Activated CD4-positive, alpha-beta T cell treated with anti-CD3 and anti-CD28 coated beads, Interleukin-2, amount 50 U/mL, for 48 hours (primary cell): Measurements from ENCODE around the gene ATP2C1.
"Not testable (repeated sequence)": the region's sequence is repeated elsewhere in the genome, so short reads cannot be mapped to it uniquely, and the experiment has no call there.

Experiments used
- DNase-seq, 2 experiments: peaks; one replicate each; pipeline ENCODE4 v3.0.0-alpha.2; 2020

The ATP2C1 gene, protein sequence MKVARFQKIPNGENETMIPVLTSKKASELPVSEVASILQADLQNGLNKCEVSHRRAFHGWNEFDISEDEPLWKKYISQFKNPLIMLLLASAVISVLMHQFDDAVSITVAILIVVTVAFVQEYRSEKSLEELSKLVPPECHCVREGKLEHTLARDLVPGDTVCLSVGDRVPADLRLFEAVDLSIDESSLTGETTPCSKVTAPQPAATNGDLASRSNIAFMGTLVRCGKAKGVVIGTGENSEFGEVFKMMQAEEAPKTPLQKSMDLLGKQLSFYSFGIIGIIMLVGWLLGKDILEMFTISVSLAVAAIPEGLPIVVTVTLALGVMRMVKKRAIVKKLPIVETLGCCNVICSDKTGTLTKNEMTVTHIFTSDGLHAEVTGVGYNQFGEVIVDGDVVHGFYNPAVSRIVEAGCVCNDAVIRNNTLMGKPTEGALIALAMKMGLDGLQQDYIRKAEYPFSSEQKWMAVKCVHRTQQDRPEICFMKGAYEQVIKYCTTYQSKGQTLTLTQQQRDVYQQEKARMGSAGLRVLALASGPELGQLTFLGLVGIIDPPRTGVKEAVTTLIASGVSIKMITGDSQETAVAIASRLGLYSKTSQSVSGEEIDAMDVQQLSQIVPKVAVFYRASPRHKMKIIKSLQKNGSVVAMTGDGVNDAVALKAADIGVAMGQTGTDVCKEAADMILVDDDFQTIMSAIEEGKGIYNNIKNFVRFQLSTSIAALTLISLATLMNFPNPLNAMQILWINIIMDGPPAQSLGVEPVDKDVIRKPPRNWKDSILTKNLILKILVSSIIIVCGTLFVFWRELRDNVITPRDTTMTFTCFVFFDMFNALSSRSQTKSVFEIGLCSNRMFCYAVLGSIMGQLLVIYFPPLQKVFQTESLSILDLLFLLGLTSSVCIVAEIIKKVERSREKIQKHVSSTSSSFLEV

DNA sequence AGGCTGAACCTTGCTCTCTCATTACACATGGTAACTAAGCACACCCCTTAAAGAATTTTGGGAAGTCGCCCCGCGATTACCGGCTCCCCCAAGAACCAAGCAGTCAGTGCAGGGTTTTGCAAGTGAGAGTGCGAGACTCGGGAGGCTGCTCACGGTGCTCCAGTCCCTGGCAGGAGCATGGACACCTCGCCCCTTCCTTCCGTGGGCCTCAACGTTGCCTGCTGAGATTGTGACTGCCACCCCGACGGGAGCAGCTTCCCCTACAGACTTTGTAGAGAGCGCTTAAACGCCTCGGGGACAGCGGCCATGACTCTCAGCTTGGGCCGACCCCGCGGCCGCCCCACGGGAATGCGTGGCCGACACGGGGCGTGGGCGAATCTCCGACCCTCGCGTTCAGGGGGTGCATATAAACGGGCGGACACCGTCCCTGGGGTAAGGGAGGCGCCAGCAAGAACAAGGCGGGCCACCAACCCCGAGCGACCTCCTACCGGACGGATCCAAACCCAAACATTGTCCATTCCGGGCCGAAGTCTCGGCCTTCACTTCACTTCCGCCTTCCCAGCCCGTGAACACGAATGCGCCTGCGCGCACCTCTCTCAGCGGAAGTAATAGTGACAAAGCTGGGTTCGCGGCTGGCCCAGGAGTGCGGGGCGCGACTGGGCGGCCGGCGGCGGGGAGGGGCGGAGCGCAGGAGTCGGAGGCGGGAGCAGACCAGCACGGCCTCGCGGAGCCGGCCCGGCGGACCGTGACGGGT, at the start of gene ATP2C1:
TSS of gene ATP2C1 (plus strand) at position 709 of the 754 bp plus-strand sequence. CDS start 686 bp downstream, outside the sequence.
- DNase-seq, result peak; percentile 89 to 91

DNA sequence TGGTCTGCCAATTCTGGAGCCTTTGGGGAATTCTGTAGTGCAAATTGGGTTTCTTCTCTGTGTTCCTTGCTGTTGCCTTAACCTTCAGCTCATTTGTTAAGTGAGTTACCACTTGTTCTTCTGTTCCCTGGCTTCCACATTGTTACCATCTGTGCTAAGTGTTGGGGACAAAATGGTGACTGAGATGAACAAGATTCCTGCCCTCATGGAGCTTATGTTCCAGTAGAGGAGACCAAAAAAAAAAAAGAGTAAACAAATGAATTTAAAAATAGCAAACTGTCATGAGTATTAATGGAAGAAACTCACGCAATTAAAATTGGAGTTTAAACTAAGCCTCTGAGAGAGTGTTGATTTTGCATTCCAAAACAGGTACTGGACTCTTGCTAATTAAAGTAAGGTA, 49.4 kb upstream of the ATP2C1 start:
- DNase-seq, result no peak

DNA sequence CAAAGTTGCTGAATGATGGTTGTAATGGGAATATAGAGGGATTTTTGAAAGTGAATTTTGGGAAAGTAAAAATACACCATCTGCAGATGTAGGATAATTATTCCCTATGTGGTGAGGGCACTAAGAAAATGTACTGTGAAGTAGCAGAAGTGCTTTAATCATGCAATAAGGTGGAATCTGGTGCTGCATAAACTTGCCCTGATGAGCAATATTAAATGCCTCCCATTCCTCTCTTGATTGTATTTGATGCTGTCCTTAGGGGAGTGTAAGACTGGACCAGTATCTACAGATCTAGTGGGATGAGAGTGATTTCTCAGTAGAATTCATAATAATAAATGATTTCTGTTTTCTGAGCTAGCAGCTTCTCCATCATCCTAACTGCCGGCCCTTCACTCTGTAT, 47.7 kb upstream of the ATP2C1 start:
- no peak for DNase-seq

DNA sequence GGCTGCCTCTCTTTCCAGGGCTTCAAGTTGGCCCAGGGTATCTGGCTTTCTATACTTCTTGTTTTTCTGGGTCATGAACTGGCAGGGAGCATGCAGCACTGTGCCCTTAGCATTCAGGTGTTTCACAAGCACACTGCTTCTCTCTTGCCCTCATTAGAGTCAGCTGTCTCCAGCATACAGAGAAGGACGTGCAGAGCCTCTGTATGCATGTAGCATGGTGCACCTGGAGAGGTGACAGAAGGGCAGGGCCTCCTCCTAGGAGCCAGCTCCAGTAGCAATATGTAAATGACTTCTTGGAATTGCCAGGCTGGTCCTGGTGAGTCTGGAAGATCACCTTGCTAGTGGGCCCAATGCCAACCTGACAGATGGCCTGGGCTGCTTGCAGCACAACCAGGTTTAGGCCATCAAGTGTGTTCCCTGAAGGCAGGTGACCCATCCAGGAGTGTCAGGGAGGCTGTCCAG, 44.8 kb upstream of the ATP2C1 start:
- DNase-seq, result no peak

DNA sequence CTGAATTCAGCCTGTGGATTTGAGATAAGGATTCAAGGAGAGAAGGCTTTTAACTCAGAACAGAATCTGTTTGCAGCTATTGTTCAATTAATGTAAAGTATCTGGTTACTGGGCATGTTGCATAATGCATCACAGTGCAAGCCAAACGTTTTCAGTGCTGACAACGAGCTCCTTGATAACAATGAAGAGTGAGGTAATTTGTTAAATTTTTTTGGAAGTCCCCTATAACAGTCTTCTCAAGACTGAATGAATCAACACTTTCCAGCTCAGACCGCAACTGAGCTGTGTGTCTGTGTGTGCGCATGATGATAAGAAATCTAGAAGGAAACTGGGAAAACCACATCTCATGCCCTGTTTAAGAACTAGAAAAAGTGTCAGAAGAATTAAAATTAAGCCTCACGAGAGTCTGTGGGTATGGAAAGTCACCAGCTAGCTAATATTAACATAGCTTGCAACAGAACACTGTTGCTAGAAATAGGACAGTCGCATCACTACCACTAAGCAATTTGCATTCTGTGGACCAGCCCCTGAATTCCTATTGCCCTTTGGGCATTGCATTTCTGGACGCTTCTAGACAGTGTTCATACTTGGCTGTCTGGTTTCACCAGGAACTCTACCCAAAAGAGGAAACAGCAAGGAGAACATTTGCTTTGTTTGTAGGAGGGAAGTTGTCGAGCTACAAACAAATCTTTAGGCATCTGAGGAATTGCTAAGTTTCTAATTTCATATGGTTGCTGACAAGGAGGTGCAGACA, 43.7 kb upstream of the ATP2C1 start:
- peak; percentile 45 to 59 for DNase-seq

DNA sequence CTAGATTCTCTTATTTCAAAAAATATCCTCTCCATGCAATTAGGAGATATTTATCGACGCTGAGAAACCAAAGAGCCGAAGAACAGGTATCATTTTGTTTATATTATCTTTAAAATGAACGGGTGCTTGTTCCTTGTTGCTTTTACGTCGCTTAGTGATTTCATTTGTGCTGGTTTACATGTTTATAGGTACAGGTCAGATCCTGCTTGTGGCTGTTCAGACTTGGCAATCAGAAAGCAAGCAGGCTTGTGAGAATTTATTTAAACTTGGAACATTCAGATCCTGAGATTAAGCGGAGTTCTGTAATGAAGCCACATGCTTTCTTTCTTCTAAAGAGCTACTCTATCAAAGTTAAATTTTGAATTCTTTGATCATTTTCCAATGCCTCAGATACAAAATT, 43.0 kb upstream of the ATP2C1 start:
- DNase-seq, result no peak

DNA sequence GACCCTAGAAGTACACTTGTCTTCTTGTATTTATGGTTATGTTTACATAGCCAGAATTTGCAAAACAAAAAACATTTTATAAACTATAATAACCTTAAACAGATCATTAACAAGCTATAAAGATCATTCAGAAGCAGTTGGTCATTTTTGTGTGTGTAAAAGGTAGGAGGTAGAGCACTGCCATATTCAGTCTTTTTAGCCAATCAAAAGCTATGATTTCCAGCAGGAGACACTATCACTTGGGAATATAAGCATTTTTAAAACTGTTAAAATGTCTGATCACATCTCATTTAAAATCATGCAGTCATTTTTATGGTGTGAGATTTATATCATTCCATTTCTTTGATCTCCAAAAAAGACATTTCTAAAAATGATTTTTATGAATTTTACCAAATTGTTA, 42.6 kb upstream of the ATP2C1 start:
- no peak for DNase-seq

DNA sequence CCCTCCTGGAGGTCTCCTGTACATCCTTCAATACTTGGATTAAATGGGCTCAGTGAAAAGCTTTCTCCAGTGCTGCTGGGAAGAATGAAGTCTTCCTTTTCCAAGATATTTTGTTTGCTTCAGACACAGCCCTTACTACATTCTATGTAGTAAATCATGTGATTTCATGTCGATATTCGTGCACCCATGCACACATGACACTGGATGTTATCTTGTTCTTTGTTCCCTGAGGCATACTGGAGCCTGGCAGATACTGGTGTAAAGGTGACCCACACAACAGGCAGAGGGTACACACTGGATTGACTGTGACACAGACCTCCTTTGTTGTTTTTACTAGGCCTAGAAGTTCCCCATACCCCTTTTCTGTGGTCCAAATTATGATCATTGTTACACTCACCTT, 40.3 kb upstream of the ATP2C1 start:
- no peak for DNase-seq

DNA sequence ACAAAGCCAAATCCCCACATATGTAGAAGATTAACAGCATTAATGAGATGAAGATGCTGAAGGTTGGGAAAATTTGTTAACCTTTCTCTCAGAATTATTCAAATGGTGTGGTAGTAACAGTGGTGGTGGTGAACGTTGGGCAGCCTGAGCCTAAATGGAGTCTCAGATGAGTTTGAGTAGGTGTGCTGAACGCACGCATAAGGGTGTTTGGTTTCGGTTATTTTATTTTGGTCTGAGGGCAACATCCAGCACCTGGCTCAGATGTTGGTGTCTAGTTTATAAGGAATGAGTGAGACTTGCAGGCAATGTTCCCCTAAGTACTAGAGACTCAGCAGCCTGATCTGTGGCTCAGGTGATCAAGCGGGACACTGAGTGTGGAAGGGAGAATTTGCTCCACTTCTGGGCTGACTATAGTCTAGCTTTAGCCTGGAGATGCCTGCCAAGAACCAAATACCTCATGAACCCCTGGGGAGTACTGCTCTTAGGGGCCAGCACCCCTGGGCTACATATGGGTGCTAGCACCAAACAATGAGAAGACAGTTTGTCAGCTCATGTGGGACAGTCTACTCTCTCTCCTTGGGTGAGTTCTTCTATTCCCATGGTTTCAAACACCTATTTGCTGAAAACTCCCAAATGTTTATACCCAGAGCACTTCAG, 39.5 kb upstream of the ATP2C1 start:
- no peak for DNase-seq

DNA sequence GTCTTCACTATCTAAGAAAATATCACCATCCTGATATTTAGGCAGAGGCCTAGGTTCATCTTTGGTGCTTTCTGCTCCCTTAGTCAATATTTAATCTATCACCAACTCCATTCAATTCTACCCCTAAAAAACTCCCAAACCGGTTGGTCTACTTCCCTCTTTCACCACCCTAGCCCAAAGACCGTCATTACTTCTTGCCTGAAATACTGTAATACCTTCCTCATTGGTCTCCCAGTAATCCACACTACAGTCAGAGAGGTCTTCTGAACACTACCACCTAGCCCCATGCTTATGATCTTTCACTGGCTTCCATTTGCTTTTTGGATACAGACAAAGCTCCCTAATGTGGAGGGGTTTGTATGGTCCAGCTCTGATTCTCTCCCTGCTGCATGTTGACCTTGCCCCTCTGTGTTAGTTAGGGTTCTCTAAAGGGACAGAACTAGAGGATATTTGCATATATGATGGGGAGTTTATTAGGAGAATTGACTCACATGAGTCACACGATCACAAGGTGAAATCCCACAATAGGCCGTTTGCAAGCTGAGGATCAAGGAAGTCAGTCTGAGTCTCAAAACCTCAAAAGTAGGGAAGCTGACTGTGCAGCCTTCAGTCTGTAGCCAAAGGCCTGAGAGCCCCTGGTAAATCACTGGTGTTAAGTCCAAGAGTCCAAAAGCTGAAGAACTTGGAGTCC, 36.4 kb upstream of the ATP2C1 start:
- DNase-seq, result no peak

DNA sequence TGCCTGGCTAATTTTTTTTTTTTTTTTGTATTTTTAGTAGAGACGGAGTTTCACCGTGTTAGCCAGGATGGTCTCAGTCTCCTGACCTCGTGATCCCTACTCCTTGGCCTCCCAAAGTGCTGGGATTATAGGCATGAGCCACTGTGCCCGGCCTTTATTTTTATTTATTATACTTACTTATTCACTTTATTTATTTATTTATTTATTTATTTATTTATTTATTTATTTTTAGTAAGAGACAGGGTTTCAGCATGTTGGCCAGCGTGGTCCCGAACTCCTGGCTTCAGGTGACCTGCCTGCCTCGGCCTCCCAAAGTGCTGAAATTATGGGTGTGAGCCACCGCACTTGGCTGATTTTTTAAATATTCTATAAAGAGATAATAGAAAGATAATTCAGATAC, 31.8 kb upstream of the ATP2C1 start:
- DNase-seq, result not testable (repeated sequence)

DNA sequence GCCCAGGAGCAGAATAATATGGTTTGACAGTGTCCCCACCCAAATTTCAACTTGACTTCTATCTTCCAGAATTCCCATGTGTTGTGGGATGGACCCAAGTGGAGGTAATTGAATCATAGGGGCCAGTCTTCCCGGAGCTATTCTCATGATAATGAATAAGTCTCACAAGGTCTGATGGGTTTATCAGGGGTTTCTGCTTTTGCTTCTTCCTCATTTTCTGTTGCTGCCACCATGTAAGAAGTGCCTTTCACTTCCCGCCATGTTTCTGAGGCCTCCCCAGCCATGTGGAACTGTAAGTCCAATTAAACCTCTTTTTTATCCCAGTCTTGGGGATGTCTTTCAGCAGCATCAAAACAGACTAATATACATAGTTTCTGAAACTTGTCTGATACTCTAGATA, 28.4 kb upstream of the ATP2C1 start:
- no peak for DNase-seq

DNA sequence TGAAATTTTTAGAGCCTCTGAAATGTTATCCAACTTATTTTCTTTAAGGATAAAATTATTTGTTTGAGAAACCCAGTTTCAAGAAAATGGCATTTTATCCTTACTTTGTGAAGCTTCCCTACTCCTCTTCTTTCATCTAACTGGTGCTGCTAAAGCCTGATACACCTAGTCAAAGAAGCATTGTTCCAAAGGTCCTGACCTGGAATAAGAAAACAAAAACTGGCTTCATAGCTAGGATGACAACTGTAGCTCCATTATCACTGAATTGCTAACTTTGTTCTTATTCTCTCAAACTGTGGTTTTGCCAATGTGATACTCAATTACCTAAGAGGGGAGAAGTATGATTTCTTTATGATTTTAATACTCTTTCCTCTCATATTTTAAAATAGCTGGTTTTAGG, 27.6 kb upstream of the ATP2C1 start:
- DNase-seq, result no peak

DNA sequence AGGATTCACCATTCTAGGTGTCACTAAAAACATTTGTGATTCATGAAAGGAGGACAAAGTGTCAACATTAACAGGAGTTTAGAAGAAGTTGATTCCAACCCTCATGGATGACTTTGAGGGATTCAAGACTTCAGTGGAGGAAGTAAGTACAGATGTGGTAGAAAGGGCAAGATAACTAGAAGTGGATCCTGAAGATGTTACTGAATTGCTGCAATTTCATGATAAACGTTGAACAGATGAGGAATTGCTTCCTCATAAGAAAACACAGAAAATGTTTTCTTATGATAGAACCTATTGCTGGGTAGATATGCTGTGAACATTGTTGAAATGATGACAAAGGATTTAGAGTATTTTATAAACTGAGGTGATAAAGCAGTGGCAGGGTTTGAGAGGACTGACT, 23.5 kb upstream of the ATP2C1 start:
- no peak for DNase-seq

DNA sequence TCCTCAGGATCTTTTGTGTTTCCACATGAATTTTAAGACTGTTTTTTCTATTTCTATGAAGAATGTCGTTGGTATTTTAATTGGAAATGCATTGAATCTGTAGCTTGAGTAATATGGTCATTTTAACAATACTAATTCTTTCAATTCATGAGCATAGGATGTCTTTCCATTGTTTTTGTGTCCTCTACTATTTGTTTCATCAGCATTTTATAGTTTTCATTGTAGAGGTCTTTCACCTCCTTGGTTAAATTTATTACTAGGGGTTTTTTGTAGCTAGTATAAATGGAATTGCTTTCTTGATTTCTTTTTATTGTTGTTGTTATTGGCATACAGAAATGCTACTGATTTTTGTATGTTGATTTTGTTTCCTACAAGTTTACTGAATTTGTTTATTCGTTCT, 17.3 kb upstream of the ATP2C1 start:
- no peak for DNase-seq

DNA sequence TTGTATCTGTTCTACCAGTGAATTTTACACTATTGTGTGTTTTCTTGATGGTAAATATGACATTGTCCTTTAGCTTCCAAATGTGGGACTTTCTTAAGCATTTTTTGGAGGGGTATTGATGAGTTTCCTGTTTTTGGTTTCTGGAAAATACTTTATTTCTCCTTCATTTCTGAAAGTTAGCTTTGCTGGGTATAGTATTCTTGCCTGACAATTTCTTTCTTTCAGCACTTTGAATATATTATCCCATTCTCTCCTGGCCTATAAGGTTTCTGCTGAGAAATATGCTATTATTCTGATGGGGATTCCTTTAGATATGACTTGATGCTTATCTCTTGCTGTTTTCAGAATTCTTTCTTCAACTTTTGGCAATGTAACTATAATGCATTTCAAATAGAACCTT, 15.4 kb upstream of the ATP2C1 start:
- DNase-seq, result no peak

DNA sequence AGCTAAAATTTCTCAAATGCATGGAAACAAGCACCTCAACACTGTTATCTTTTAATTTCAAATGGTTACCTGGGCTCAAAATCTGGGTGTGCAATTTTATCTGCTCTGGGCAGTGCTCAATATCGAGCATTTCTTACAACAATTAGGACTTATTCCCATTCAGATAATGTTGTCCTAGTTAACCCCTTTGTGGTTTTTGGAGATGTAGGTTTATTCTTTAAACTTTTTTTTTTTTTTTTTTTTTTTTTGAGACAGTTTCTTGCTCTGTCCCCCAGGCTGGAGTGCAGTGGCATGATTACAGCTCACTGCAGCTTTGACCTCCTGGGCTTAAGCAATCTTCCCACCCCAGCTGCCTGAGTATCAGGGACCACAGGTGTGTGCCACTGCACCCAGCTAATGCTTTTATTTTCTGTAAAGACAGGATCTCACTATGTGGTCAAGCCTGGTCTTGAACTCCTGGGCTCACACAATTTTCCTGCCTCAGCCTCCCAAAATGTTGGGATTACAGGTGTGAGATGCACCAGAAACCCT, 4.4 kb upstream of the ATP2C1 start:
- no peak for DNase-seq

DNA sequence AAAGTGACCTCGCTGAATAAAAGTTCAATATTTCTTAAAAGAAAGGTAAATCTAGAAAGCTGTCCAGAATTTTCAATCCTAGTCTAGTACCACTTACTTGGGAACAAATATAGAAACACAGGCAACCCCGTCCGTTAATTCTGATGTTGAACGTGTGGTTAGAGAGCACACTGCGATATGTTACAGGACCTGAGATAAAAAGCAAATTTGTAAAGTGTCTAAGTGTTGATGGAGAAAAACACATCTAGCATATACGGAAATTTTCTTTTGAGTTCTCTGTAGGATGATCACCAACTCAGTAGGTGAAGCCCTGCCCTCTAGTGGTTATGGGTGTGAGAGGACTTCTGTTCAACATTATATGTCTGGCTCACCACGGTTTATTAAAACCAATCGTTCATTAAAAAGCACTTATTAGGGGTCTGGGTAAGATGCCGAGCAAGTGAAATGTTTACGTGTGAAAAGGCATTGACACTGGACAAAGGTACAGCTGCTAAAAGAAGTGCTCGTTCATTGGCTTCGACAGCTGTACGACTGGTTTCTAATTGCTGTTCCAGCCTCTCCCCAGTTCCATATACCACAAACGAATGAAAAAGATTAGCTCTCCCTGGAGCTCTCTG, 1.0 kb upstream of the ATP2C1 start:
- DNase-seq, result peak; percentile 51 to 70

DNA sequence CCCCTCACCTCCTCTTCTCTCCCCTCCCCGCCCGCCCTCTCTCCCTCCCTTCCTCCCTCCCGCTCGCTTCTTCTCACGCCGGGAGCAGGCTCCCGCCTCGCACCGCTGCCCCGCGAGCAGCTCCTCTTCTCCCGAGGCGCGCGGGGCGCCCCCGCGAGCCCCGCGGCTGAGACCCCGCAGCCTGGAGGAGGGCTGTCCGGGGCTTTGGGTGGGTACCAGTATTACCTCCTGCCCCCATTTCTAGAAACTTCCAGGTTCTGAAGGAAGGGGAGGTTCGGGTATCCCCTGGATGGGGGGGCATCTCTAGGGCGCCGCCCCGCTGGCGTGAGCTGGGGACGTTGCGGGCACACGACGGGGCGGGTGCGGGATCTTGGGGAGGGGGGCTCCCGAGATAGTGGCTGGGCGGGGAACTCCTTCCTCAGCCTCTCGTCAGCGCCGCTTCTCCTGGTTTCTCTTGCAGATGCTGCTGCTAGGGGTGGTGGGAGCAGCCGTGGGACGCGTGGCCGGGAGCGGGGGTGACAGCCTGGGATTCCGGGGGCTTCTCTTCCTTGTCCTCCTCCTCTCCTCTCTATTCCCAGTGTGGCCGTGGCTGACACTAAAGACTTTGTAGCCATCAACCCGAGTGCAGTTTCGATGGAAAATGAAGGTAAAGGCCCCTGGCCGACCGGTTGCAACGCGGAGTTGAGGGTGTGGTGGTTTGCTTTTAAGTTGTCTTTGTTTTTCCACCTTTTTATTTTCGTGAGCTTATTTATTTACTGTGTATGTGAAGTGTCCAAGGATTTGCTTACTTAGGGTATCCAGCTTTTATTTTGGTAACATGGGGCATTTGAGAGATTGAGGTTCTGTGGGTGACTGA, 474 bp downstream of the ATP2C1 start:
- DNase-seq, result peak; percentile 25 to 38

DNA sequence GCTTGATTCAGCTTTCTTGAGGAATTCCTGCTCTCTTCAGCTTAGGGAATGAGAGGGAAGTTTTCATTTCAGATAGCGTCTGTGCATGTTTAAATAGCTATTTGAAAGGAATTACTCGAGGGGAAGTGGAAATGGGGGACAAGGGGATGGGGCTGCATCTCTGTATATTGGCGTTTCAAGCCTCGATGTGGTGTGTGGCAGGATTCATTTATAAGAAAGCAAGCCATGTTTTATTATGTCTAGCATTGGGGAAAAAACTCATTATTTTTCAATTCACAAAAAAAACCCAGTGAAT, 1.0 kb downstream of the ATP2C1 start:
- DNase-seq, result no peak
